ENCODE measurements around the gene POU6F2.
"Not testable (repeated sequence)": the region's sequence is repeated elsewhere in the genome, so short reads cannot be mapped to it uniquely, and the experiment has no call there.

Gene POU6F2

GRCh38 chr7:38977685-38978084, at the start of gene POU6F2:
Gene POU6F2, plus strand, starts transcription at chr7:38977909. Its CDS starts 45 bp downstream, at chr7:38977954.
- no peak within 1 kb of the TSS for H3K4me3 ChIP-seq (ENCODE audit: low read length)
- no peak for TF ChIP-seq ZNF274 (IDR thresholded peaks at IDR 0.05; ENCODE audit: low read depth, low read length)

- no peak for TF ChIP-seq ZNF274 (IDR thresholded peaks at IDR 0.05; ENCODE audit: low read depth, low read length)
- H3K4me3 ChIP-seq (ENCODE audit: low read length) = no peak overlapping the region
Measured at GRCh38 chr7:38928506-38928905, 49.2 kb upstream of the POU6F2 start.

- no peak overlapping the region for H3K4me3 ChIP-seq (ENCODE audit: low read length)
- no peak for TF ChIP-seq ZNF274 (IDR thresholded peaks at IDR 0.05; ENCODE audit: low read depth, low read length)
Measured at GRCh38 chr7:38929460-38930171, 48.1 kb upstream of the POU6F2 start.

- TF ChIP-seq ZNF274 (IDR thresholded peaks at IDR 0.05; ENCODE audit: low read depth, low read length) = no peak
- H3K4me3 ChIP-seq (ENCODE audit: low read length) = no peak overlapping the region
Measured at GRCh38 chr7:38932509-38933168, 45.1 kb upstream of the POU6F2 start.

- no peak for TF ChIP-seq ZNF274 (IDR thresholded peaks at IDR 0.05; ENCODE audit: low read depth, low read length)
- no peak overlapping the region for H3K4me3 ChIP-seq (ENCODE audit: low read length)
Measured at GRCh38 chr7:38934051-38934450, 43.7 kb upstream of the POU6F2 start.

GRCh38 chr7:38934536-38934935, 43.2 kb upstream of the POU6F2 start:
- no peak overlapping the region for H3K4me3 ChIP-seq (ENCODE audit: low read length)
- no peak for TF ChIP-seq ZNF274 (IDR thresholded peaks at IDR 0.05; ENCODE audit: low read depth, low read length)

- no peak for TF ChIP-seq ZNF274 (IDR thresholded peaks at IDR 0.05; ENCODE audit: low read depth, low read length)
- H3K4me3 ChIP-seq (ENCODE audit: low read length) = no peak overlapping the region
Measured at GRCh38 chr7:38936641-38937040, 41.1 kb upstream of the POU6F2 start.

GRCh38 chr7:38938001-38938485, 39.7 kb upstream of the POU6F2 start:
- no peak overlapping the region for H3K4me3 ChIP-seq (ENCODE audit: low read length)
- no peak for TF ChIP-seq ZNF274 (IDR thresholded peaks at IDR 0.05; ENCODE audit: low read depth, low read length)

GRCh38 chr7:38938589-38938988, 39.1 kb upstream of the POU6F2 start:
- H3K4me3 ChIP-seq (ENCODE audit: low read length) = no peak overlapping the region
- no peak for TF ChIP-seq ZNF274 (IDR thresholded peaks at IDR 0.05; ENCODE audit: low read depth, low read length)

GRCh38 chr7:38940774-38941173, 36.9 kb upstream of the POU6F2 start:
- H3K4me3 ChIP-seq (ENCODE audit: low read length) = no peak overlapping the region
- TF ChIP-seq ZNF274 (IDR thresholded peaks at IDR 0.05; ENCODE audit: low read depth, low read length) = no peak

GRCh38 chr7:38942431-38943051, 35.2 kb upstream of the POU6F2 start:
- no peak for TF ChIP-seq ZNF274 (IDR thresholded peaks at IDR 0.05; ENCODE audit: low read depth, low read length)
- H3K4me3 ChIP-seq (ENCODE audit: low read length) = no peak overlapping the region

GRCh38 chr7:38947541-38947940, 30.2 kb upstream of the POU6F2 start:
- H3K4me3 ChIP-seq (ENCODE audit: low read length) = not testable (repeated sequence)

GRCh38 chr7:38950309-38950708, 27.4 kb upstream of the POU6F2 start:
- no peak overlapping the region for H3K4me3 ChIP-seq (ENCODE audit: low read length)
- no peak for TF ChIP-seq ZNF274 (IDR thresholded peaks at IDR 0.05; ENCODE audit: low read depth, low read length)

GRCh38 chr7:38951213-38951612, 26.5 kb upstream of the POU6F2 start:
- no peak for TF ChIP-seq ZNF274 (IDR thresholded peaks at IDR 0.05; ENCODE audit: low read depth, low read length)
- H3K4me3 ChIP-seq (ENCODE audit: low read length) = no peak overlapping the region

- no peak overlapping the region for H3K4me3 ChIP-seq (ENCODE audit: low read length)
- no peak for TF ChIP-seq ZNF274 (IDR thresholded peaks at IDR 0.05; ENCODE audit: low read depth, low read length)
Measured at GRCh38 chr7:38953227-38953626, 24.5 kb upstream of the POU6F2 start.

Measured in GM08714 (cell line).